Measurements from ENCODE around the gene SHOC2.

The SHOC2 gene

GRCh38 chr10:110876000-110876399 is 43.4 kb upstream of the SHOC2 start:
- H3K9me3 ChIP-seq (ENCODE audit: insufficient read depth, low read length), result no peaks in the 10 kb centered on the region
- DNase-seq (ENCODE audit: low read depth, low spot score), result no peak
- no peak overlapping the region for H3K4me3 ChIP-seq (ENCODE audit: insufficient read length, low read depth)
- H3K4me1 ChIP-seq (ENCODE audit: insufficient read depth, insufficient read length), result no peaks in the 10 kb centered on the region
- TF ChIP-seq ZNF274 (IDR thresholded peaks at IDR 0.05; ENCODE audit: low read depth, low read length) (no peak), SUZ12 (IDR thresholded peaks at IDR 0.05; ENCODE audit: extremely low read depth, insufficient read depth, insufficient read length) (no peak), YY1 (IDR thresholded peaks at IDR 0.05; ENCODE audit: insufficient read depth, insufficient read length) (no peak)
- H3K9ac ChIP-seq (ENCODE audit: insufficient read length, low read depth), result no peak overlapping the region
- H3K27me3 ChIP-seq (ENCODE audit: insufficient read depth, insufficient read length), result no peaks in the 10 kb centered on the region
- no peaks in the 10 kb centered on the region for H3K36me3 ChIP-seq (ENCODE audit: insufficient read depth, insufficient read length, low read length)

DNA sequence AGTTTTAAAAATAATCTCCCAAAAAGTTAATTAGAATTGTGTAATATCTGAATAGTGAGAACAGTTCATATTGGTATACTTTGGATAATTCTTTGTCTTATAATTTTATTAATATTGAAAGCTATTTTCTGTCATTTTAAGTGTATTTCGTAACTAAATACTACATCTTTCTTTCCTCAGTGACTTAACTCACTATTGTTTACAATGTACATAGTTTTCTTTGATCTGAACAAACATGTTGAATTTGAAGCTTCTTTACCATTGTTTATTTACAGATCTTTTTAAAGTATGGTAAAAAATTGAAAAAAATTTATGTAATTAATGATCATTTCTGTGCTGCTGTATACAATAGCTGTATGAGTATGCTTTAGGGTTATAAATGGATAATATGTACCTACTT is 42.6 kb upstream of the SHOC2 start:
- no peaks in the 10 kb centered on the region for H3K9me3 ChIP-seq (ENCODE audit: insufficient read depth, low read length)
- H3K27me3 ChIP-seq (ENCODE audit: insufficient read depth, insufficient read length), result no peaks in the 10 kb centered on the region
- no peak for TF ChIP-seq ZNF274 (IDR thresholded peaks at IDR 0.05; ENCODE audit: low read depth, low read length)
- no peak for TF ChIP-seq YY1 (IDR thresholded peaks at IDR 0.05; ENCODE audit: insufficient read depth, insufficient read length)
- no peak for TF ChIP-seq SUZ12 (IDR thresholded peaks at IDR 0.05; ENCODE audit: extremely low read depth, insufficient read depth, insufficient read length)
- H3K36me3 ChIP-seq (ENCODE audit: insufficient read depth, insufficient read length, low read length), result no peaks in the 10 kb centered on the region
- H3K4me3 ChIP-seq (ENCODE audit: insufficient read length, low read depth), result no peak overlapping the region
- H3K4me1 ChIP-seq (ENCODE audit: insufficient read depth, insufficient read length), result no peaks in the 10 kb centered on the region
- no peak overlapping the region for H3K9ac ChIP-seq (ENCODE audit: insufficient read length, low read depth)
- no peak for DNase-seq (ENCODE audit: low read depth, low spot score)

GRCh38 chr10:110880012-110880411 is 39.4 kb upstream of the SHOC2 start:
- Histone ChIP-seq H3K9me3 (ENCODE audit: insufficient read depth, low read length) (no peaks in the 10 kb centered on the region), H3K36me3 (ENCODE audit: insufficient read depth, insufficient read length, low read length) (peaks cover 3% of the 10 kb centered on the region)

GRCh38 chr10:110881247-110881646 is 38.2 kb upstream of the SHOC2 start:
- H3K27me3 ChIP-seq (ENCODE audit: insufficient read depth, insufficient read length), result no peaks in the 10 kb centered on the region
- no peaks in the 10 kb centered on the region for H3K4me1 ChIP-seq (ENCODE audit: insufficient read depth, insufficient read length)
- no peak overlapping the region for H3K9ac ChIP-seq (ENCODE audit: insufficient read length, low read depth)
- no peak overlapping the region for H3K4me3 ChIP-seq (ENCODE audit: insufficient read length, low read depth)
- no peak for TF ChIP-seq SUZ12 (IDR thresholded peaks at IDR 0.05; ENCODE audit: extremely low read depth, insufficient read depth, insufficient read length)
- no peak for TF ChIP-seq ZNF274 (IDR thresholded peaks at IDR 0.05; ENCODE audit: low read depth, low read length)
- no peak for TF ChIP-seq YY1 (IDR thresholded peaks at IDR 0.05; ENCODE audit: insufficient read depth, insufficient read length)
- no peaks in the 10 kb centered on the region for H3K9me3 ChIP-seq (ENCODE audit: insufficient read depth, low read length)
- no peak for DNase-seq (ENCODE audit: low read depth, low spot score)
- H3K36me3 ChIP-seq (ENCODE audit: insufficient read depth, insufficient read length, low read length), result peaks cover 3% of the 10 kb centered on the region

More at GRCh38 chr10:110880012-110880411, 39.4 kb upstream of the SHOC2 start:
- TF ChIP-seq SUZ12 (IDR thresholded peaks at IDR 0.05; ENCODE audit: extremely low read depth, insufficient read depth, insufficient read length), result no peak
- TF ChIP-seq YY1 (IDR thresholded peaks at IDR 0.05; ENCODE audit: insufficient read depth, insufficient read length), result no peak
- TF ChIP-seq ZNF274 (IDR thresholded peaks at IDR 0.05; ENCODE audit: low read depth, low read length), result no peak
- H3K27me3 ChIP-seq (ENCODE audit: insufficient read depth, insufficient read length), result no peaks in the 10 kb centered on the region
- no peaks in the 10 kb centered on the region for H3K4me1 ChIP-seq (ENCODE audit: insufficient read depth, insufficient read length)
- no peak overlapping the region for H3K9ac ChIP-seq (ENCODE audit: insufficient read length, low read depth)
- no peak overlapping the region for H3K4me3 ChIP-seq (ENCODE audit: insufficient read length, low read depth)
- no peak for DNase-seq (ENCODE audit: low read depth, low spot score)

GRCh38 chr10:110881905-110882304 is 37.5 kb upstream of the SHOC2 start:
- Histone ChIP-seq H3K9ac (ENCODE audit: insufficient read length, low read depth) (no peak overlapping the region), H3K36me3 (ENCODE audit: insufficient read depth, insufficient read length, low read length) (peaks cover 3% of the 10 kb centered on the region), H3K27me3 (ENCODE audit: insufficient read depth, insufficient read length) (no peaks in the 10 kb centered on the region), H3K9me3 (ENCODE audit: insufficient read depth, low read length) (no peaks in the 10 kb centered on the region), H3K4me3 (ENCODE audit: insufficient read length, low read depth) (no peak overlapping the region), H3K4me1 (ENCODE audit: insufficient read depth, insufficient read length) (no peaks in the 10 kb centered on the region)
- DNase-seq (ENCODE audit: low read depth, low spot score), result no peak
- TF ChIP-seq SUZ12 (IDR thresholded peaks at IDR 0.05; ENCODE audit: extremely low read depth, insufficient read depth, insufficient read length), result no peak
- TF ChIP-seq YY1 (IDR thresholded peaks at IDR 0.05; ENCODE audit: insufficient read depth, insufficient read length), result no peak

- no peaks in the 10 kb centered on the region for H3K4me1 ChIP-seq (ENCODE audit: insufficient read depth, insufficient read length)
- no peaks in the 10 kb centered on the region for H3K9me3 ChIP-seq (ENCODE audit: insufficient read depth, low read length)
- no peak overlapping the region for H3K9ac ChIP-seq (ENCODE audit: insufficient read length, low read depth)
- no peak for DNase-seq (ENCODE audit: low read depth, low spot score)
- no peaks in the 10 kb centered on the region for H3K27me3 ChIP-seq (ENCODE audit: insufficient read depth, insufficient read length)
- no peak for TF ChIP-seq ZNF274 (IDR thresholded peaks at IDR 0.05; ENCODE audit: low read depth, low read length)
- TF ChIP-seq SUZ12 (IDR thresholded peaks at IDR 0.05; ENCODE audit: extremely low read depth, insufficient read depth, insufficient read length), result no peak
- TF ChIP-seq YY1 (IDR thresholded peaks at IDR 0.05; ENCODE audit: insufficient read depth, insufficient read length), result no peak
- no peak overlapping the region for H3K4me3 ChIP-seq (ENCODE audit: insufficient read length, low read depth)
- H3K36me3 ChIP-seq (ENCODE audit: insufficient read depth, insufficient read length, low read length), result peaks cover 3% of the 10 kb centered on the region
Observed at GRCh38 chr10:110883924-110884323, 35.5 kb upstream of the SHOC2 start.

DNA sequence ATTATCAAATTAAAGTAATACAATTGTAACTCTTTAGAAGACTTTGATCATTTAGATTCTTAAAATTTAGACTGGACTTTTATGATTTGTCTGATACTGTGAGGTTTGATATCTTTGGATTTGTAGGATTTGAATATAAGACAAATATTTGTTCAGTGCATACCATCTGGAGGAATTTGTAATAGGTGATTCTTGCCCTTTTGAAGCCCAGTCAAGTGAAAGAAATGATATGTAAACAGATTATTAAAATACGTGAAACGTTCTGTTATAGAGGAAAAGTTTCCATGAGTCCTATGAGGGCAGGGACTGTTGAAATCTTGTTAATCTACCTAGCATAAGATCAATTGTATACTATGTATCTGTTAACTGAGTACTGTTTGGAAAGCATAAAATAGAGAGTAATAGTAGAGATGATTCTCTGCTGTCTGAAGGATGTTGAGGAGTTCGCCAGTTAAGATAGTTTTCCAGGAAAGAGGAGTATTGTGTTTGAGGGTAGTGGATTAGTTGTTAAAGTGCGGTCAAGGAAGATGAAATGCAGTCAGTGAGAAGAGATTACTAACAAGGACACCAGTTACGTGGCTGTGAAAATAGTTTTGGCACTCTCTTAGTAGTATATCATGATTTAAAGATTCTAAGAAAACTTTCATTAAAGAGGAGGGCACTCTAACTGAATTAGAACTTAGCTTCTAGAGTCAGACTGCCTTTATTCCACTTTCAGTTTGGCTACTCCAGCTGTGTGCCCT is 33.3 kb upstream of the SHOC2 start:
- peaks cover 3% of the 10 kb centered on the region for H3K36me3 ChIP-seq (ENCODE audit: insufficient read depth, insufficient read length, low read length)
- no peak overlapping the region for H3K9ac ChIP-seq (ENCODE audit: insufficient read length, low read depth)
- no peak for DNase-seq (ENCODE audit: low read depth, low spot score)
- H3K4me3 ChIP-seq (ENCODE audit: insufficient read length, low read depth), result no peak overlapping the region
- no peak for TF ChIP-seq YY1 (IDR thresholded peaks at IDR 0.05; ENCODE audit: insufficient read depth, insufficient read length)
- no peaks in the 10 kb centered on the region for H3K4me1 ChIP-seq (ENCODE audit: insufficient read depth, insufficient read length)
- H3K9me3 ChIP-seq (ENCODE audit: insufficient read depth, low read length), result no peaks in the 10 kb centered on the region
- no peaks in the 10 kb centered on the region for H3K27me3 ChIP-seq (ENCODE audit: insufficient read depth, insufficient read length)
